SK-N-SH (cell line): Measurements from ENCODE around the gene GPD1.

Source experiments
- FOXM1 ChIP-seq: IDR thresholded peaks from 2 replicates; pipeline ENCODE4 v1.4.0; 2012; ENCODE audit warnings: low read depth, mild to moderate bottlenecking
- SMC3 ChIP-seq: IDR thresholded peaks from 2 replicates; pipeline ENCODE4 v1.6.1; 2012; ENCODE audit warnings: low read depth, low read length, improper control_type of control experiment

- TF ChIP-seq SMC3 (no peak), FOXM1 (no peak)
These were observed 3.1 kb downstream of the GPD1 start for GRCh38 chr12:50106907-50107306.
